HG02870 (cell line): ENCODE data around the gene SPECC1.
"Not testable (repeated sequence)": the region's sequence is repeated elsewhere in the genome, so short reads cannot be mapped to it uniquely, and the experiment has no call there.

Source experiments
- ATAC-seq: cut with Tn5 transposase; IDR thresholded peaks from one replicate; pipeline ENCODE4 v1.9.1; 2021; ENCODE audit warnings: mild to moderate bottlenecking, moderate library complexity; ENCODE audit not compliant: unreplicated experiment

Gene SPECC1

DNA sequence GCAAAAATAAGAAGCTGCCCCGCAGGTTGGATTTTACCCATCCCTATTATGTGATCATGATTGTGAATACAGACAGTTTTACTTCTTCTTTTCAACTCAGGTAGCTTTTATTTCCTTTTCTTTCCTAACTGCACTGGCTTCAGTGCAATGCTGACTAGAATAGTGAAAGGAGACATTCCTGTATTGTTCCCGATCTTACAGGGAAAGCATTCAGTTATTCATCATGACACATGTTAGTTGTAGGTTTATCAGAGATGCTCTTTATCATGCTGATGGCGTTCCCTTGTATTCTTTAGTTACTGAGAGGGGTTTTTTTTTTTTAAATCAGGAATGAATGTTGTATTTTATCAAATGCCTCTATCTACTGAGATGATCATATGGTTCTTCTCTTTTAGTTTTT, 343.4 kb downstream of the SPECC1 start:
- ATAC-seq: not testable (repeated sequence)

DNA sequence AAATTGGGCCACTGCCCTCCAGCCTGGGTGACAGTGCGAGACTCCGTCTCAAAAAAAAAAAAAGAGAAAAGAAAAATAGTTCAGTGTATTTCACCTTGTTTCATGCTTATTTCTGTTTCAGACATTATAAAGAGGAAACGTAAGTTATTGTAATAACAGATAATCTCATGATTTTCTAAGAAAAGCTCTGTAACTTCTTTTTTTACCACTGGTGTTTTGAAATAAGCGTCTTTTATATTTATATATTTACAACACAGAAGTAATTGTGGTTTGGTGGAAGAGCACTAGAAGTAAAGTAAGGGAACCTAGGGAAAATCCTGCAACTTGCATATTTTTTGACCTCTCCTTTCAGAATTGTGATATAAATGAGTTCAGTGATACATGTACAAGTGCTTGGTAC, 354.7 kb downstream of the SPECC1 start:
- not testable (repeated sequence) for ATAC-seq
